Activated naive CD8-positive, alpha-beta T cell treated with anti-CD3 and anti-CD28 coated beads, Interleukin-2, amount 10 ng/mL, durations not matched to agents 7 days and 5 days (primary cell): Measurements from ENCODE around the gene LILRA2. TPM values are rescaled to one million over a fixed set of nuclear protein-coding genes. Genes with fewer than 3 reads are reported as not detected.
"Not testable (repeated sequence)": the region's sequence is repeated elsewhere in the genome, so short reads cannot be mapped to it uniquely, and the experiment has no call there.

Experiments used
- ATAC-seq: fragments of 150-1000 bp; cut with Tn5 transposase; one replicate; pipeline ENCODE4 v1.10.0; 2021; ENCODE audit warnings: low read depth, moderate library complexity
- POLR2A ChIA-PET: fragments of 350-600 bp; sonication (Branson Sonifier 250); formaldehyde crosslinking; loops from one replicate; lab custom pipeline; 2021; ENCODE audit warnings: antibody characterized with exemption; lab: Charles Lee
- DNase-seq: peaks from one replicate; pipeline ENCODE4 v3.0.0; 2021
- H3K27ac Mint-ChIP-seq: one replicate; pipeline ENCODE4 v1.8.0; 2022; ENCODE audit warnings: mild to moderate bottlenecking, mixed read lengths
- H3K27me3 Mint-ChIP-seq: one replicate; pipeline ENCODE4 v1.8.0; 2022; ENCODE audit warnings: mild to moderate bottlenecking, moderate library complexity, mixed read lengths
- H3K36me3 Mint-ChIP-seq: one replicate; pipeline ENCODE4 v1.8.0; 2021; ENCODE audit warnings: mild to moderate bottlenecking, mixed read lengths
- H3K4me1 Mint-ChIP-seq: one replicate; pipeline ENCODE4 v1.8.0; 2021; ENCODE audit warnings: mixed read lengths
- H3K4me3 Mint-ChIP-seq: one replicate; pipeline ENCODE4 v1.8.0; 2022; ENCODE audit warnings: mild to moderate bottlenecking, moderate library complexity, mixed read lengths
- H3K9me3 Mint-ChIP-seq: one replicate; pipeline ENCODE4 v1.8.0; 2021; ENCODE audit warnings: mixed read lengths
- total RNA-seq, 2 experiments: library from RNA; stranded (reverse); gene quantifications; one replicate each; pipeline ENCODE4 v1.2.3, GENCODE V29; 2021

LILRA2 gene
- total RNA-seq, 2 experiments from 2014 or later, result 0.65 TPM; not detected in 1

GRCh38 chr19:54626757-54627156 is 53.2 kb downstream of the LILRA2 start:
- no peaks in the 10 kb centered on the region for H3K36me3 Mint-ChIP-seq
- POLR2A ChIA-PET, result no interaction called here
- no peak overlapping the region for H3K27ac Mint-ChIP-seq
- ATAC-seq, result no peak
- peaks cover 22% of the 10 kb centered on the region for H3K27me3 Mint-ChIP-seq
- no peaks in the 10 kb centered on the region for H3K9me3 Mint-ChIP-seq
- DNase-seq, result no peak
- H3K4me1 Mint-ChIP-seq, result peaks cover 2% of the 10 kb centered on the region
- H3K4me3 Mint-ChIP-seq, result no peak overlapping the region

- ATAC-seq, DNase-seq, H3K4me3 Mint-ChIP-seq, H3K36me3 Mint-ChIP-seq, H3K9me3 Mint-ChIP-seq, H3K4me1 Mint-ChIP-seq, H3K27ac Mint-ChIP-seq, POLR2A ChIA-PET: not testable (repeated sequence)
- H3K27me3 Mint-ChIP-seq, result peaks cover 14% of the 10 kb centered on the region
These were observed 54.3 kb downstream of the LILRA2 start for GRCh38 chr19:54627912-54628311.

DNA sequence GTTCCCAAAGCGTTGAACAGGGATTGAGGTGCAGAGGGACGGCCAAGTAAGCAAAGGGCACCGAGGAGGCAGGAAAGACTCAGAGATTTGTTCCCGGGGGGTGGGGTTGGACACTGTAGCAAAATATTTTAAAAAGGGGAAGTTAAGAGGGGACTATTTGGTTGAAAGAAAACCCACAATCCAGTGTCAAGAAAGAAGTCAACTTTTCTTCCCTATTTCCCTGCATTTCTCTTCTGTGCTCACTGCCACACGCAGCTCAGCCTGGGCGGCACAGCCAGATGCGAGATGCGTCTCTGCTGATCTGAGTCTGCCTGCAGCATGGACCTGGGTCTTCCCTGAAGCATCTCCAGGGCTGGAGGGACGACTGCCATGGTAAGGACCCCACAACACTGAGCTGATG is 56.7 kb downstream of the LILRA2 start, which contains the start of gene LILRB1:
TSS of gene LILRB1 (plus strand) at position 223 of the 400 bp plus-strand sequence. CDS start 590 bp downstream, outside the sequence.
- ATAC-seq, H3K27me3 Mint-ChIP-seq, H3K27ac Mint-ChIP-seq, H3K4me1 Mint-ChIP-seq, H3K9me3 Mint-ChIP-seq, DNase-seq, H3K36me3 Mint-ChIP-seq, POLR2A ChIA-PET: not testable (repeated sequence)
- H3K4me3 Mint-ChIP-seq, result peak within 1 kb of the TSS; percentile 40

GRCh38 chr19:54630782-54631181 is 57.2 kb downstream of the LILRA2 start:
- Mint-ChIP-seq H3K27ac (no peak overlapping the region), H3K4me3 (no peak overlapping the region), H3K9me3 (no peaks in the 10 kb centered on the region), H3K36me3 (no peaks in the 10 kb centered on the region), H3K4me1 (peaks cover 2% of the 10 kb centered on the region), H3K27me3 (peaks cover 6% of the 10 kb centered on the region)
- no peak for ATAC-seq
- POLR2A ChIA-PET, result no interaction called here
- no peak for DNase-seq

DNA sequence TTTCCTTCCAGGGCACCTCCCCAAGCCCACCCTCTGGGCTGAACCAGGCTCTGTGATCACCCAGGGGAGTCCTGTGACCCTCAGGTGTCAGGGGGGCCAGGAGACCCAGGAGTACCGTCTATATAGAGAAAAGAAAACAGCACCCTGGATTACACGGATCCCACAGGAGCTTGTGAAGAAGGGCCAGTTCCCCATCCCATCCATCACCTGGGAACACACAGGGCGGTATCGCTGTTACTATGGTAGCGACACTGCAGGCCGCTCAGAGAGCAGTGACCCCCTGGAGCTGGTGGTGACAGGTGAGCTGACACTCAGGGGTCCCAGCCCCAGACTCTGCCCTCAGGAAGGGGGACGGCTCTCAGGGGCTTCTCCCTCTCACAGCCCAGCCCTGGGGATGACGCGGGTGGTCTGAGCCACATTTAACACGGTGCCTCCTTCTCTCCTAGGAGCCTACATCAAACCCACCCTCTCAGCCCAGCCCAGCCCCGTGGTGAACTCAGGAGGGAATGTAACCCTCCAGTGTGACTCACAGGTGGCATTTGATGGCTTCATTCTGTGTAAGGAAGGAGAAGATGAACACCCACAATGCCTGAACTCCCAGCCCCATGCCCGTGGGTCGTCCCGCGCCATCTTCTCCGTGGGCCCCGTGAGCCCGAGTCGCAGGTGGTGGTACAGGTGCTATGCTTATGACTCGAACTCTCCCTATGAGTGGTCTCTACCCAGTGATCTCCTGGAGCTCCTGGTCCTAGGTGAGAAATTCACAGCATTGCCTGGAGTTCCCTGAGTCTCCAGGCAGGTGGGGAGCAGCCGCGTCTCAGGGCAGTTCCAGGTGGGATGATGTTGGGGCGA is 58.1 kb downstream of the LILRA2 start:
- H3K36me3 Mint-ChIP-seq, DNase-seq, H3K27ac Mint-ChIP-seq, ATAC-seq, H3K4me1 Mint-ChIP-seq, H3K9me3 Mint-ChIP-seq, H3K27me3 Mint-ChIP-seq, H3K4me3 Mint-ChIP-seq, POLR2A ChIA-PET: not testable (repeated sequence)

DNA sequence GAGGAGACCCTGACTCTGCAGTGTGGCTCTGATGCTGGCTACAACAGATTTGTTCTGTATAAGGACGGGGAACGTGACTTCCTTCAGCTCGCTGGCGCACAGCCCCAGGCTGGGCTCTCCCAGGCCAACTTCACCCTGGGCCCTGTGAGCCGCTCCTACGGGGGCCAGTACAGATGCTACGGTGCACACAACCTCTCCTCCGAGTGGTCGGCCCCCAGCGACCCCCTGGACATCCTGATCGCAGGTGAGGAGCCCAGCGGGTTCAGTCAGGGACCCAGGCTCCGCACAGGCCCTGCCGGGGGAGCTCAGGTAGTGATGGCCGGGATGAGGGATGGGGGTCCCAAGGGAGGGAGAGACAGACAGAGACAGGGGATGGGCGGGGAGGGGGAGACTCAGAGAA is 58.9 kb downstream of the LILRA2 start:
- ATAC-seq, result not testable (repeated sequence)

GRCh38 chr19:54633401-54633800 is 59.8 kb downstream of the LILRA2 start:
- Mint-ChIP-seq H3K36me3 (no peaks in the 10 kb centered on the region), H3K9me3 (no peaks in the 10 kb centered on the region), H3K4me1 (peaks cover 2% of the 10 kb centered on the region), H3K27ac (no peak overlapping the region), H3K4me3 (no peak overlapping the region), H3K27me3 (peaks cover 8% of the 10 kb centered on the region)
- no peak for ATAC-seq
- POLR2A ChIA-PET, result no interaction called here
- DNase-seq, result no peak

More for the DNA sequence above, 58.9 kb downstream of the LILRA2 start:
- H3K4me1 Mint-ChIP-seq, H3K9me3 Mint-ChIP-seq, H3K27me3 Mint-ChIP-seq, H3K27ac Mint-ChIP-seq, H3K36me3 Mint-ChIP-seq, DNase-seq, H3K4me3 Mint-ChIP-seq, POLR2A ChIA-PET: not testable (repeated sequence)

DNA sequence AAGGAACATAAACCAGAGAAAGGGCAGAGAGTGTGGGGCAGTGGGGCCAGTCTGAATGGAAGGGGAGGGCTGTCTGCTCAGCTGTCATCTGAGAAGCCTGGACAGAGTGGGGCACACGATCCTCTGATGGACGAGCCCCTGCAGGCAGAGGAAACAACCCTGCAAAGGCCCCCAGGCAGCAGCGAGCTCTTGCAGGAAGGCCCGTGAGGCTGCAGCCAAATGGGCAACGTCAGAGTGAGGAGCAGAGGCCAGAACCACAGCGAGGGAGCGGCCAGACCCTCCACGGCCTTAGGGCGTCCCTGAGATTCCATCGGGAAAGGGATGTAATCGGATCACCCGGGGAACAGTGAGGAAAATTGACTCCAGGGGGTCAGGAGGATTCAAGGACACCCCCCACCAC is 62.5 kb downstream of the LILRA2 start:
- H3K4me3 Mint-ChIP-seq, H3K4me1 Mint-ChIP-seq, POLR2A ChIA-PET, H3K36me3 Mint-ChIP-seq, H3K27me3 Mint-ChIP-seq, H3K9me3 Mint-ChIP-seq, H3K27ac Mint-ChIP-seq, DNase-seq, ATAC-seq: not testable (repeated sequence)

- H3K9me3 Mint-ChIP-seq, result no peaks in the 10 kb centered on the region
- H3K4me3 Mint-ChIP-seq, result no peak overlapping the region
- no peak overlapping the region for H3K27ac Mint-ChIP-seq
- DNase-seq (no peak), ATAC-seq (no peak)
- peaks cover 21% of the 10 kb centered on the region for H3K27me3 Mint-ChIP-seq
- POLR2A ChIA-PET, result no interaction called here
- no peaks in the 10 kb centered on the region for H3K36me3 Mint-ChIP-seq
- H3K4me1 Mint-ChIP-seq, result no peaks in the 10 kb centered on the region
These were observed 65.1 kb downstream of the LILRA2 start for GRCh38 chr19:54638683-54639082.

Other genes starting within 250 kb of the LILRA2 start
- gene LILRA4, start 234.6 kb upstream of the LILRA2 start, total RNA-seq, result not detected
- 10 to 100 TPM; 75.0 to 79.2 TPM for gene LAIR1, start 208.9 kb upstream of the LILRA2 start, total RNA-seq
- 1 to 10 TPM; 1.1 to 1.9 TPM for gene TTYH1, start 158.3 kb upstream of the LILRA2 start, total RNA-seq
- 100 to 1,000 TPM; 338 to 359 TPM for gene LENG8, start 124.6 kb upstream of the LILRA2 start, total RNA-seq
- 1 to 10 TPM; 6.2 to 7.0 TPM for gene LENG9, start 110.0 kb upstream of the LILRA2 start, total RNA-seq
- gene CDC42EP5, start 100.5 kb upstream of the LILRA2 start, total RNA-seq, result not detected
- gene LAIR2, start 71.0 kb upstream of the LILRA2 start, total RNA-seq, result under 1 TPM in 1 of 2 experiments, not detected in 1; 0.62 TPM
- gene LILRA1, start 19.8 kb downstream of the LILRA2 start, total RNA-seq, result not detected
- 1 to 10 TPM; 1.8 to 2.3 TPM for gene LILRB1, start 56.7 kb downstream of the LILRA2 start, total RNA-seq
- 1 to 10 TPM; 1.7 to 2.5 TPM for gene LILRB4, start 89.2 kb downstream of the LILRA2 start, total RNA-seq
- gene KIR3DL3, start 150.7 kb downstream of the LILRA2 start, total RNA-seq, result not detected
- under 1 TPM in 1 of 2 experiments, not detected in 1; 0.20 TPM for gene KIR2DL3, start 164.7 kb downstream of the LILRA2 start, total RNA-seq
- not detected for gene KIR2DL1, start 196.0 kb downstream of the LILRA2 start, total RNA-seq
- gene KIR2DL4, start 229.8 kb downstream of the LILRA2 start, total RNA-seq, result not detected
- under 1 TPM in 1 of 2 experiments, not detected in 1; 0.23 TPM for gene KIR3DL1, start 242.7 kb downstream of the LILRA2 start, total RNA-seq